Fibroblast of lung (primary cell): ENCODE measurements around the gene CCAR1.

Experiments
- CTCF ChIP-seq, 2 donors: IDR thresholded peaks in 1 of 2; conservative IDR thresholded peaks in 1 of 2; 1 replicate in 1 of 2; 2 replicates in 1 of 2; pipeline ENCODE4 v1.5.1; 2011 to 2012; ENCODE audit warnings: low read length in 2 of 2, control low read depth in 1 of 2, inconsistent platforms in 1 of 2, low read depth in 1 of 2, mild to moderate bottlenecking in 1 of 2
- EZH2 ChIP-seq: IDR thresholded peaks from 2 replicates; pipeline ENCODE4 v1.5.1; 2012; ENCODE audit warnings: low read length, control low read depth, mild to moderate bottlenecking; ENCODE audit errors: missing control alignments

GRCh38 chr10:68759223-68759863 is 38.3 kb downstream of the CCAR1 start:
- TF ChIP-seq CTCF (conservative IDR thresholded peaks at IDR 0.05 in 1 of 2, IDR thresholded peaks at IDR 0.05 in 1 of 2; ENCODE audit: low read depth in 1 of 2, low read length in 2 of 2) (no peak), EZH2 (no peak)
